Activated CD4-positive, alpha-beta T cell treated with anti-CD3 and anti-CD28 coated beads, Interleukin-2, Interleukin-4, amounts not matched to agents 100 ng/mL and 50 ng/mL, durations not matched to agents 16 hours and 8 hours (primary cell): ENCODE results near the gene SRSF5.
"Not testable (repeated sequence)": the region's sequence is repeated elsewhere in the genome, so short reads cannot be mapped to it uniquely, and the experiment has no call there.

ENCODE experiments used
- DNase-seq: peaks from one replicate; pipeline ENCODE4 v3.0.0-alpha.2; 2020; ENCODE audit warnings: low spot score

The SRSF5 gene

DNA sequence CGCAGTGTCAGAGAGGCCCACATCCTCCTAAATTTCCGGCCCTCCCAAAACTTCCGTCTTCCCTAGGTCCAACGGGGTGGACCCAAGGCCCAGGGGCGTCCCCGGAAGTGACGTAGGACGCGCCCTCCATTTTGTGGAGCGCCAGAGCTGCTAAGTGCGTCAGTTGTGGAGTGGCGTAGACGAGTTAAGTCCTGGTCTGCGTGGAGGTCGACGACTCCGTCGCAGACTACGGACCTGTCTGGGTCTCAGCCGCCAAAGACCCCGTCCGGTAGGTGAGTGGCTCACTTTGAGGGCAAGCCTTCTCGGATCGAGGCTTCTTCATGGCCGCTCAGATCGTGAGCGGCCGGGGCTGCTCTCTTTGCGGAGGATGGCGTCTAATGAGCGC lies at the start of gene SRSF5:
SRSF5 (plus strand) TSS at position 159 of the 385 bp plus-strand sequence. CDS start 1,015 bp downstream, outside the sequence.
- peak; percentile 96 for DNase-seq

DNA sequence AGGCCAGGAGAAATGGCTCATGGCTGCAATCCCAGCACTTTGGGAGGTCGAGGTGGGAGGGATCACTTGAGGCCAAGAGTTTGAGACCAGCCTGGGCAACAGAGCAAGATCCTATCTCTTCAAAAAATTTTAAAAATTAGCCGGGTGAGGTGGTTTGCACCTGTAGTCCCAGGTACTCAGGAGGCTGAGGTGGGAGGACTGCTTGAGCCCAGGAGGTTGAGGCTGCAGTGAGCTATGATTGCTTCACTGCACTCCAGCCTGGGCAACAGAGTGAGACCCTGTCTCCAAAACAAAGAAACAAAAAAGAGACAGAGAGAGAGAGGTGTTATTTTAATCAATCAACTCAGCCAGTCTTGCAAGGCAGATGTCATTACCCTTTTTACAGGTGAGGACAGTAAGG lies 48.3 kb upstream of the SRSF5 start:
- DNase-seq = not testable (repeated sequence)

GRCh38 chr14:69719501-69719951 lies 47.4 kb upstream of the SRSF5 start:
- no peak for DNase-seq

DNA sequence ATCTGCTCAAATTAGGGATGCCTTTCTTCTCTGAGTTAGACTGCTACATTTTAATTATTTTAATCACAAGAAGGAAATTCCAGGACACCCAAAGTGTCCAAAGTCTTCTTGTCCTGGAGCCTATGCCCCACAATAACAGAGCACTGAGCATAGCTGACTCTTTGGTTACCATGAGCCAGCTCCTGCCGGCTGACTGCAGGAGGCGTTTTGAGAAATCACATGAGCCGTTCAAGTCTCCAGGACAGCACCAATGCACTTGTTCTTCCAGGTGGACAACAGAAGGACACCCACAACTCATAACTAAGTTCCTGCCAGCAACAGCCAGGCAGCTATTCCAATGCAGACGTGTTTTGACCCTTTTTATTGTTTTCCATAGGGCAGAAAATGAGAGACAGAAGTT lies 46.0 kb upstream of the SRSF5 start:
- DNase-seq = no peak

GRCh38 chr14:69726761-69727511 lies 40.0 kb upstream of the SRSF5 start:
- peak; percentile 87 for DNase-seq

DNA sequence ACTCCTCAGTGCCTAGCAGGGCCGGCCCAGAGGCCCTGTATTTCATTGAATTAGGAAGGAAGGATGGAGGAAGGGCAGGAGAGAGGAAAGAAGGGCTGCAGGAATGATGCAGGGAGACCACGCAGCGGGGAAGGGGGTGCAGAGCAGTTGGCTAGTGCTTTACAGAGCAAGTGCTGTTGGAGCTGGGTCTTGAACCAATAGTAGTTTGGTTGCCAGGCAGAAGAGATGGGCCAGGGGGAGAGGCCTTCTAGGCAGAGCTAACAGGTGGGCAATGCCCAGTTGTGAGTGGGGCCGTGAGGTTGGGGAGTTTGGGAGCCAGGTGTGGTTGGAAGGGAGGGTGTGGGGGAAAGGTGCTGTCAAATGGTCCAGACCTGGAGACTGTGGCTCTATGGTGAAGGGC lies 39.1 kb upstream of the SRSF5 start:
- no peak for DNase-seq

DNA sequence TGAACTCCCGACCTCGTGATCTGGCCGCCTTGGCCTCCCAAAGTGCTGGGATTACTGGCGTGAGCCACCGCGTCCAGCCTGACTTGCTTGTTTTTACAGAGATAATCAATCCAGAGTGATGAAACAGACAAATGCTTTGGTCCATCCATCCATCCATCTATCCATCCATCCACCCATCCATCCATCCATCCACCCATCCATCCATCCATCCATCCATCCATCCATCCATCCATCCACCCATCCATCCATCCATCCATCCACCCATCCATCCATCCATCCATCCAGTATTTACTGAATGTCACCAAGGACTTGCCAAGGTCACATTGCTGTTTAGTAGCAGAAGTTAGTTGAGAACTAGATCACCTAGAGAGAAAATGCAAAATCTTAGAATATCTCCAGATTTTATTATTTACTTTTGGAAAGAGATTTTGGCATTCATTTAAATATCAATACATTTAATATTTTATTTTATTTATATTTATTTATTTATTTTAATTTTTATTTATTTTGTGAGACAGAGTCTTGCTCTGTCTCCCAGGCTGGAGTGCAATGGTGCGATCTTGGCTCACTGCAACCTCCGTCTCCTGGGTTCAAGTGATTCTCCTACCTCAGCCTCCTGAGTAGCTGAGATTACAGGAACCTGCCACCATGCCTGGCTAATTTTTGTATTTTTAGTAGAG lies 34.9 kb upstream of the SRSF5 start:
- DNase-seq = not testable (repeated sequence)

- not testable (repeated sequence) for DNase-seq
Measured at GRCh38 chr14:69736405-69736804, 30.5 kb upstream of the SRSF5 start.

GRCh38 chr14:69741055-69741454 lies 25.9 kb upstream of the SRSF5 start:
- no peak for DNase-seq

GRCh38 chr14:69749956-69750355 lies 17.0 kb upstream of the SRSF5 start:
- DNase-seq = no peak

DNA sequence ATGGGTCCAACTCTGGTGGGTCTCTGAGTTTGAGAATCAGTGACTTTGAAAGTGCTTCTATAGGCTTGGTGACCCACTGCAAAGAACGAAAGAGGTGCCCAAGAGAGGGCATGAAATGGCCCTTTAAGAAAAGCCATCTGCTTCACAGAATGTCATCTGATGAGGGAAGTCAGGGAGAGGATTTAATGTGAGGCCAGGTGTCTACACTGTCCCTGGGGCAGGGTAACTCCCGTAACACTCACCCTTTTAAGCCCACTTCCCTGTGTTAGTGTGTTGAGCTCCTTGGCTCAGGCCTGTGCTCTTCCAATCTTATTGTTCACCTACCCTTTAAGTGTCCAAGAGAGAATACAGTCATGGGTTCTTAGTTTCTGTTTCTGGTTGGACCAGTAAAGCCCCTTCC lies 16.4 kb upstream of the SRSF5 start:
- no peak for DNase-seq

DNA sequence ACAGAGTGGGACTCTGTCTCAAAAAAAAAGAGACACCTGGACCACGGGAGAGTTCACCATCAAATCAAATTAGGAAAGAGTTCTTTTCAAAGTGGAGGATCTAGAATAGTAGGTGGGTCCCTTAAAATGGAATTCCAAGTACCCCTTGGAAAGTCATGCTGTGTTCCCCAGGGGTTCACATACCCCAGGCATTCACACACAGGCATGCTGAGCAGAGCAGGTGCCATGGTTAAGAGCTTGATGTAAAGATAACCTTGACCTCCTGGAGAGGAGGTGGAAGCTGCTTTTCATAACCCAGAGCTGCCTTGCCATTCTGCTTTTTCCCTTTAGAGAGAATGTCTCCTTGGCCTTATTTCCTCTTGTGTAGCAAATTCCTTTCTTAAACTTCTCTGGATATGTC lies 14.2 kb upstream of the SRSF5 start:
- no peak for DNase-seq

- no peak for DNase-seq
Measured at GRCh38 chr14:69753860-69754259, 13.1 kb upstream of the SRSF5 start.

DNA sequence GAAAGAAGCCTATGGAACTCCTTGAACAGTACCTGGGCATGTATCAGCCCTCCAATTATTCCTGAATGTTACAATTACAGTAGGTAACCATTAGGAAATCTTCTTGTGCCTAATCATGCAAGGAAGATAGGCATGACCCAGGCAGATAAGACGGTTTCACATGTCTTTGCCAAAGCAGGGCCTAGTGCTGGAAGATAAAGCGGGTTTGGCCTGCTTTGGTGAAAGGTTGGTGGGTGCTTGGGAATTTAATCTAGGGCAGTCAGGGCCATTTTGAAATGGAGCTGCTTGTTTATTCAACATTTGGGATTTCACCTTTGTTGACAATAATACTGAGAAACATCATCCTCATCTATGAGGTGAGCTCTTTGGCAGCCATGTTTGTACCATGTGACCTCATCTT lies 12.5 kb upstream of the SRSF5 start:
- no peak for DNase-seq

- no peak for DNase-seq
Measured at GRCh38 chr14:69755296-69755695, 11.6 kb upstream of the SRSF5 start.

DNA sequence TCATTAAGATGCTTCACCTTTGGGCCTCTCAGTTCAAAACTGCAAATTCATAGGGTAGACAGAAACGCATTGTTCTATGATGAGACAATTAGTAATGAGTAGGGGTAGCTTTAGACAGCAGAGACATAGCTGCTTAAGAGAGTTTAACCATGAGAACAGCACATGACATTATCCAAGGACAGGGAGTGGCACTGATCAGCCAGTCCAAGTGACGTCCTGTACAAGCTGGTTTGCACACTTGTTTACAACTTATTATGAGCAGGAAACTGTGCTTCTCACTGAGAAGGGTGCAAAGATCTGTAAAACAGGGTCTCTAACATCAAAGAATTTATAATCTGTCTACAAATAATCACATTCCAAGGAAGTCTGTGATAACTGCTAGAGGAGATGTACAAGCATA lies 11.2 kb upstream of the SRSF5 start:
- no peak for DNase-seq

DNA sequence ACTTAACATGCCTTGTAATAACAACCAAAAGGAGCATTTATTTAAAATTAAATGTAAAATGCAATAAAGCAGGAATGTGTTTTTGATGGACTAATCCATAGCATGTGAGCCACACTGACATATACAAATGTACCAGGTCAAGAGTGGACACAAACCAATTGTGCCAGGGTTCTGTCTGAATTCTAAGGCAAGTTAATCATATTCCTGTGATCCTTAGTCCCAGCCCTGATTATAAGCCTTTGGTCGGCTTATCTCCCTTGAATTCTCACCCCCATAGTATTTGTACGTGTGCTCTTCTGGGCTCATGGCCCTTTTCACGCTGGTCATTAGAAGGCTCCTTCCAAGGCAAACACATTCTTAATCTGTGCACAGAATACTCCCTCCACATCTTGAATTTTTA lies 10.6 kb upstream of the SRSF5 start:
- no peak for DNase-seq

- no peak for DNase-seq
Measured at GRCh38 chr14:69760810-69761209, 6.1 kb upstream of the SRSF5 start.

- DNase-seq = no peak
Measured at GRCh38 chr14:69763761-69764510, 3.0 kb upstream of the SRSF5 start.

DNA sequence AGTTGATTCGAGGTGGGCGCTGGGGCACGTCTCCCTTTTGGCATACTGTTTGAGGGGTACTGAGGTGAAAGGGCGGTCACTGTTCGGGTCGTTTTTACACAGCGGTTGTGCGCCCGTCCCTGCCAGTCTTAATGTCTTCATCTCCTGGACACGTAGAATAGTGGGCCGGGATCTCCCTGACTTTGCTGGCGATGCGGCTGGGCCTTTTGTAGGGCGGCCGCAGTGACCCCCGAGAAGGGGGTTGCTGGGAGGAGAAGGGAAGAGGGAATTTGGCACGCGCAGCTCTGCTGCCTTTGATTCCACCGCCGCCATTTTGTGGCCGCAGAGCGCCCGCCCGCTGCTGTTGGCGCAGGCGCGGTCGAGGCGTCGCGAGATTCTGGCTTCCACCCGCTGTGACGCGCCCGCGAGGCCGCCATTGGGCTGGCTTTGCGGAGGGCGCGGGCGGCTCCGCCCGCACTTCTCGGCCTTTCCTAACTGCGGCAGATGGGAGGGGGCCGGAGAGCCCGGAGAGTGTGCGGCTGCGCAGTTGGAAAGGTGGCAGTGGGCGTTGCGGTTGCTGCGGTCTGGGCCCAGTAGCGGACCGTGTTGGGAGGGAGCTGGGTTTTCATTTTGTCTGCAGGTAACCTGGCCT lies 542 bp downstream of the SRSF5 start:
- DNase-seq = peak; percentile 93

DNA sequence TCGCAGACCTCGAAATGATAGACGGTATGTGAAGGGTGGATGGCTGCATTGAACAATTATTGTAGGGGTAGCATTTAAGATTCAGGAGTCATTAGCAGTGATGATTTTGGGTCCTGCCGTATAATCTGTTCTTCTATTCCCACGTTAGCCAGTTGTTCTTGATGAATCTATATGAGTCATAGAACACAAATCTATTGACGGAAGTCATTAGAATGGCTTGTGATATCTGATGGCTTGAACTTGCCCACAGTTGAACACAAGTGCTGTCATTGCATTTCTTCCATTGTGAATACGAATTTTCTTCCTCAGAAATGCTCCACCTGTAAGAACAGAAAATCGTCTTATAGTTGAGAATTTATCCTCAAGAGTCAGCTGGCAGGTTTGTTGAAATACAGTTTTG lies 1.9 kb downstream of the SRSF5 start:
- DNase-seq = no peak

DNA sequence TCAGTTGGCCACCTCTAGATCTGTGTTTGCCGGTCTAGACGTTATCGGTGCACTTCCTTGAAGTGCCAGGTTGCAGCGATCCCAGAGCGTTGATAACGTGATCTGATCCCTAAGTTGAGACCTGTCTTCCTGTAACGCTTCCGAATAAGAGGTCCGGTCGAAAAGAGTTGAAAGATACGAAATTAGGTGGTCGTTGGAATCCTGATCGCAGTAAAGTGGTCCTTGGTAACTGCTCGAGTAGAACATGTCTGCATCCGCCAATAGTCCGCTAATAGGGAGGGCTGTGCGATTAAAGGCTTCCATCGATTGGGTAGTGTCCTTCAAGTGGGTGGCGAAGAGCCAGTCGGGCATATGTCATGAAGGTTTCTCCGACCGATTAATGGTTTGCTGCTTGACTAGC lies 2.7 kb downstream of the SRSF5 start:
- no peak for DNase-seq
